Stimulated activated CD8-positive, alpha-beta memory T cell treated with anti-CD3 and anti-CD28 coated beads, Interleukin-4, amount 100 ng/mL, for 48 hours (primary cell): ENCODE results near the gene MERTK.
"Not testable (repeated sequence)": the region's sequence is repeated elsewhere in the genome, so short reads cannot be mapped to it uniquely, and the experiment has no call there.

Experiments
- DNase-seq: peaks from one replicate; pipeline ENCODE4 v3.0.0-alpha.2; 2020

MERTK gene

DNA sequence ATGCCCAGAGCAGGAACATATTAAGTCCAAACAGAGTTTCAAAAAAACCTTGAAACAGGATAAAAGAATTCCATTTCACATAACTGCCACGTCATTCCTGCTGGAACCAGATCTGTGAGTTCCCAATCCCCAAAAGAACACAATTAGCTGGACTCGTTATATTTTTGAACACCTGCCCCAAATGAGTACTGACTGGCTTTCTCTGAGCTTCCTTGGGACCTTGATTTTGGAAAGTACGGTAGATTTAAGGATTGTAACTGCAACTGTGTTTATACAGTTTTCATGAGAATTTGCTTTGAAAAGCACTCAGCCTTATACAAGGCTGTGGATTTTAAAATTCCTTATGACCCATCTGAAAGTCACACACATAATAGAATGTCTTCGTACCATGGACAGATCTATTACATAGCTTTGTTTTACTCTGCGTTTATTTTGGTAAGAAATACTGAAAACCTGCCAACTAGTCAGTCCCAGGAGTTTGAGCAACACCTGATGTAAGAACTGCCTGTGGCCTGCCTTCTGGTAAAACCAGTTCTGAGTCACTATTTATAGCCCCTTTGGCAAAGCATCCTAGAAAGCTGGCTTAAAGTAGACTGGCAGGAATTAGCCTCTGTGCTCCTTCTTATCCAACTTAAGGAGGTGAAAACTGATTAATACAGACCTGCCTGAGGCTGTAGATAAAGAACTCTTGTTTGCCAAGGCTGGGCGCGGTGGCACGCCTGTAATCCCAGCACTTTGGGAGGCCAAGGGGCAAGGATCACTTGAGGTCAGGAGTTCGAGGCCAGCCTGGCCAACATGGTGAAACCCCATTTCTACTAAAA lies 48.1 kb downstream of the MERTK start:
- DNase-seq = no peak

DNA sequence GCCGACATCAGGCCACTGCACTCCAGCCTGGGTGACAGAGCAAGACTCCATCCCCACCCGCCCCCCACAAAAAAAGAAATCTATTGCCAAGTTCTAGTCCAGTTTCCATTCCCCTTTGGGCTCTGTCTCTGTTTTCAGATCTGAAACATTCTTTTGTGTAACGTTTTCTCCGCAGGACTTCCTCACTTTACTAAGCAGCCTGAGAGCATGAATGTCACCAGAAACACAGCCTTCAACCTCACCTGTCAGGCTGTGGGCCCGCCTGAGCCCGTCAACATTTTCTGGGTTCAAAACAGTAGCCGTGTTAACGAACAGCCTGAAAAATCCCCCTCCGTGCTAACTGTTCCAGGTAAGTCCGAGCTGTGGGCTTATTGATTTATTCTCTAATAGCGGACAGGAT lies 48.8 kb downstream of the MERTK start:
- no peak for DNase-seq

DNA sequence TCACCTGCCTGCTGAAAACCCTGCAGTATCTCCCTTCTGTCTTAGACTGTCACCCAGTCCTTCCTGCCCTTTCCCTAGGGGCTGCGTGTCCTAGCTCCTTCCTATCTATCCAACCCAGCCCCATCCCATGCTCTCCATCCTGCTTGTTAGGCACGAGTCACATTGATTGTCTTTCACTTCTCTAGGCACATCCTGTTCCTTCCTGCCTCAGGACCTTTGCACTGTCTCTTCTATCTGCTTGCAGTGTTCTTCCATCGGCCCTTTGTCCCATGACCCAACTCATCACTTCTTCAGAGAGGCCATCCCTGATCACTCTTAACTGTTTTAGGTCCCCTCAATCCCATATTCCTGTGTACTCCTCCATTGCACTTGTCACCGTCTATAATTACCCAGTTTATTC lies 50.4 kb downstream of the MERTK start:
- no peak for DNase-seq

DNA sequence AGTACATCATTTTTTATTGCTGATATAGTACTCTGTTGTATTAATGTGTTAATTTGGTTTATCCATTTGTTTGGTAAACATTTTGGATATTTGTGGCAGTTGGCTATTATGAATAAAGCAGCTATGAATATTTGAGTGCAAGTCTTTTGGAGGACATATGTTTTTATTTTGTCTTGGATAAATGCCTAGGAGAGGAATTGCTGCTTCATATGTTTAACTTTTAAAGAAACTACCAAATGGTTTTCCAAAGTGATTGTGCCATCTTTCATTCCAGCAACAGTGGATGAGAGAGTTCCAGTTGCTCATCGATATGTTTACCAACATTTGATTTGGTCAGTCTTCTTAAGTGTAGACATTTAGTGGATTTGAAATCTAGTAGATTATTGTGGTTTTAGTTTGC lies 51.8 kb downstream of the MERTK start:
- no peak for DNase-seq

DNA sequence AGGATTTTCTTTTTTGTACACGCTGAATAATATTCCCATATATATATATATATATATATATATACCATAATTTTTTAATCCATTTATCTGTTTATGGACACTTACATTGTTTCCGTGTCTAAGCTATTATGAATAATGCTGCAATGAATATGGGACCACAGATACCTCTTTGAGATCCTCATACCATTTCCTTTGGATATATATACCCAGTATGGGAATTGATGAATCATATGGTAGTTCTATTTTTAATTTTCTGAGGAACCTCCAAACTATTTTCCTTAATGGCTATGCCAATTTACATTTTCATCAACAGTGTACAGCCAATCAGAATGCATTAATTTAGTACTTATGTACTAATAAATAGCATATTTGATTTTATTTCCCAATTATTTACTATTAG lies 53.1 kb downstream of the MERTK start:
- no peak for DNase-seq

DNA sequence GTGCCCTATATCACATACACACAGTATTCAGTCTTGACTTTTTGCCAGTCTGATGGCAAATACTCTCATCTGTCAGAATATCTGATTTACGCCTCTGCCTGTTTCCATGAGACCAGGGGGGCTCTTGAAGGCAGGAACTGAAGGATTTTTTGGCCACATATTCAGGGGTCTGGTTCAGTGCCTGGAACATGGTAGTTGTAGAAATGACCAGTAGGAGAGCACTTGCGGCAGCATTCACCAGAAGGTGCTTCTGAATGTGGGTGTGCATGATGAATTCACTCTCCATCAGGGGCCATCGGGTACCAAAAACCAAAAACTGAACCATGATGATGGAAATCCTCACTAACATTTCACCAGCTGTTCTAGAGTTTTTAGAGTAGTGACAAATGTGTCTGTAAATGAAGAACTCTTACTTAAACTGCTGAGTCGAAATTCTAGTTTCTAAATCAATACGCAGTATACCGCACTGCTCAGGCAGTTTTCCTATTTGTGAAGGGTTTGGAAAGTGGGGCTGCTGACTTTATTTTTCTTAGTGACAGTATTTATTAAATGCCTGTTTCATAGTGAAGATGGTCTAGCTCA lies 54.6 kb downstream of the MERTK start:
- no peak for DNase-seq

DNA sequence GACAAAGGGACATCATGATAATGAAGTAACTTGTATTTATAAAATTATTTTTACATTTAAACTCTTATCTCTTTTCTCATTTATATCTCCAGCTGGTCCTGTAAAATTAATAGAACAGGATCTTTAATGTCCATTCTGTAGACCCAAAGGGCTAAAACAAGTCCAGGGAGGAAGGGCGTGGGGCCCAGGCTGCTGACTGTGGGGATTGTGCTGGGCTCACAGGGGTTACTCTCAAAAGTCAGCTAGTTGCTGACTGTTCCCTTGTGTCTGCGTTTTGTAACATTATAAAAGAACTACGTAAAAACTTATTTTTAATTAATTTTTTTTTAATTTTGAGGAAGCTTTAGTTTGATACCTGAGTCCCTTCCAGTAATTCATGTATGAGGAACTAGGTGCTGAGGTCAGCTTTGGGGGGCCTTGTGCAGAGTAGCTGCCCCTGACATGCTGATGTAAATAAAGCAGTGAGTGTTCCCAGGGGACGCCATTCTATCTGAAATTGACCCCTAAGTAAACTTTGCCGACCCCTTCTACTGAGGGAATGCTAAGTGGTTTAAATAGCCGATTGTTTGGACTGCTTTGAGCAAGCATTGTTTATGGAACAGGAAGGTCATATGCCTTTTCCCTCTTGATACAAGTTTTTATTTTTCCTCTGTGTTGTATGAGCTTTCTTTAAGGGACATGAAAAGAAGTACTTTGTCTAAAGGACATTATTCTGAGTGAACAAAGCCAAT lies 56.4 kb downstream of the MERTK start:
- DNase-seq = no peak

DNA sequence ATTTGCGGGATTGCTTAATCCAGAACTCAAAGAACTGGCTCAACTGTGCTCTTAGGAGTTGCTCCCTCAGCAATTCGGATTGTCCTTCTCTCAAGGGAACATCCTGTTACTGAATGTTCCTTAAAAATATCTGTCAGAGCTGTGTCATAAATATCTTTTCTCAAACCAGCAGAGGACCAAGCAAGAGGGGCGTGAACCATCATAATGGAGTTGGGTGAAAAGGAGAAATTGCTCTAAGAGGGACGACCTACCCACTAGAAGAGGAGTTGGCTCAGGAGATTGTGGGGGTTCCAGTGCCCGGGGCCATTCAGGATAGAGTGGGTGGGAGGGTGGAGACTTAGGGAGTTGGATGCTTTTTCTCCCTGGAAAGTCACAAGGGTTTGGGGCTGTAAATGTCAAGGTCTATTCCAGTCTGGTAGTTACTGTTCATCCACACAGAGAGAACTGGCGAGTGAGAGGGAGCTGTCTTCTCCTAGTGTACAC lies 59.5 kb downstream of the MERTK start:
- DNase-seq = no peak

DNA sequence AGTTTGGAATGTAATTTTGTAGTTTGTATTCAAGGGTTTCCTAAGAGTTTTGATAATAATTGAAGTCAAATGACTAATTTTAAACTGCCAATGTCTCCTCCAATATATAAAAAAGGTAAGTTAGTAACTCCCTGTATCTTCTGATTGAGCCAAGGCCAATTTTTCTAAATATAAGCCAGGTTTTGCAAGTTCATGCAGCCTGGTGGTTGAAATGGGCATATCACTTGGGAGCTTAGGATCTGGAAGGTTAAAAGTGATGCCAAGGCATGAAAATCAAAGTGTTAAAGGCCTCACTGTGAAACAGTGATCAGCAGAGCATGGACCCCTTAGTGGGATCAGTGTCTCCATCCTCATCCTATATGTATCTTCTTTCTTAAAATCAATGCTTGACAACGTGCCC lies 60.5 kb downstream of the MERTK start:
- no peak for DNase-seq

DNA sequence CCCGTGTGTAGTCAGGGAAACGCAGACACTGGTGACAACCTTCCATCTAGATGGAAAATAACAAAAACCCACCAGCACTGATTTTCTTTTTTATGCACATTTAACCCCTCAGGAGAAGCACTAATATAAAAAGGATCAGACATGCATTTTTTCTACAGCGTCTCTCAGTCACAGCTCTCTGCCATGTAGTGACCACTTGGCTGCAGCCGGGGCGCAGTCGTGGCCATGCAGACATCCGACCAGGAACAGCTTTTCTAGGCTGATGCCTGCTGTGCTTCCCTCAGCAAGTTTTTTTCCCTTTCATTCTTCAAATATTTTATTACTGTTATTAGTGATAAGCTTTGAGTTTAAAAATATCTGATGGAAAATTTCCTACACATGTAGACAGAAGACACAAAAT lies 63.3 kb downstream of the MERTK start:
- DNase-seq = no peak

DNA sequence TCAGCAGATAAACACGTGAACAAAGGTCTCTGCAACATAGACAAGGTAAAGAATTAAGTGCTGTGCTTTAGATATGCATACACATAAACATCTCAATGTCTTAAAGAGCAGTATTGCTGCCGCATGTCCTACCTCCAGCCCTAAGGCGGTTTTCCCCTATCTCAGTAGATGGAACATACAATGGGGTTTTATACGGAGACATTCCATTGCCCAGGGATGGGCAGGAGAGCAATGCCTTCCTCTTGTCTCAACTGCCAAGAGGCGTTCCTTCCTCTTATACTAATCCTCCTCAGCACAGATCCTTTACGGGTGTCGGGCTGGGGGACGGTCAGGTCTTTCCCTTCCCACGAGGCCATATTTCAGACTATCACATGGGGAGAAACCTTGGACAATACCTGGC lies 64.7 kb downstream of the MERTK start:
- DNase-seq = not testable (repeated sequence)

DNA sequence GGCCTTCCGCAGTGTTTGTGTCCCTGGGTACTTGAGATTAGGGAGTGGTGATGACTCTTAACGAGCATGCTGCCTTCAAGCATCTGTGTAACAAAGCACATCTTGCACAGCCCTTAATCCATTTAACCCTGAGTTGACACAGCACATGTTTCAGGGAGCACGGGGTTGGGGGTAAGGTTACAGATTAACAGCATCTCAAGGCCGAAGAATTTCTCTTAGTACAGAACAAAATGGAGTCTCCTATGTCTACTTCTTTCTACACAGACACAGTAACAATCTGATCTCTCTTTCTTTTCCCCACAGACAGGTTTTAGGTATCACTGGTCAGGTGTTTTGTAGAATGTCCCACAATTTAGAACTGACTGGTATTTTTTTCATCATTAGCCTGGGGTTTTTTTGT lies 65.1 kb downstream of the MERTK start:
- not testable (repeated sequence) for DNase-seq

DNA sequence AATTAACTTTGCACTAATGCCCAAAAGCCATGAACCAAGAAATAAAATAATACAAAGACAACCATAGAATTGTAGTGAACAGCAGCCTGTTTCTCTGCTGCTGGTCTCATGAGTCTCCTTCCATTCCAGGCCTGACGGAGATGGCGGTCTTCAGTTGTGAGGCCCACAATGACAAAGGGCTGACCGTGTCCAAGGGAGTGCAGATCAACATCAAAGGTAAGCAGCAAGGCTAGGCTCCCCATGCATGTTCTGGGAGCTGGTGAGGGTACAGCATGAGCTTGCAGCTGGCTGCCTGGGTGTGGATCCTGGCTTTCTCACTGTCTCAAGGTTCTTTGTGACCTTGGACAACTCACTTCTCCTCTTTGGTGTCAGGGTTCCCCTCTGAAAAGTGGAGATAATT lies 66.7 kb downstream of the MERTK start:
- no peak for DNase-seq

DNA sequence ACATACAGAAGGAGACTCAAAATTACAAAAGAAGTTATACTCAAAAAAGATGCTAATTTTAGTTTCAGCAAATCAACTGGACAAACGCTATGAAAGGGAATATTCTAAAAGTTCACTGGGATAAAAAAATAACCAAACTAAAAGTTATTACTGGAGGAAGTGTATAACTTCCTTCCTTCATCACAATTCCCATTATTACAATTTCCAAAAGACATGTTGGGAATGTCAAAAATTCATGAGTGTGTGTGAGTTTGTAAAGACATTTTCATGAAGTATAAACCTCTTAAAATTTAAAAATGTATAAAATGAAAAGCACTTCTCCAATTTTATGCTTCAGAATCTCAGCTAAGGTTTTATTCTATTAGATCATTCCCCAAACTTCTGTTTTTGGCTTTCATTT lies 67.8 kb downstream of the MERTK start:
- DNase-seq = no peak

DNA sequence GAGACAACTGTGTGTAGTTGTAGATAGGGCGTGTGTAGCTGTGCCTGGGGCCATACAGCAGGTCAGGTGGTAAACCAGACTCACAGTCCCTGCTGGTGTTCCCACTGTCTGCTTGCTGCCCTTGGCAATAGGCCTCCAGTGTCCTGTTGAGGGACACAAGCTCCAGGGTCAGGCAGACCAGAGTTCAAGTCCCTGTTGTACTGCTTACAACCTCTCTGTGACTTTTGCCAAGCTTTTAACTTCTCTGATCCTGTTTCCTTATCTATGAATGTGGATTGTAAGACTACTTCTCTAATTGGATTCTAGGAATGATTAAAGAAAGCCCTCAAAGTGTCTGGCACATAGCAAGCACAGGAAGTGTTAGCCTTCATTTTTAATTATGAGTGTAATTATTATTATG lies 68.6 kb downstream of the MERTK start:
- DNase-seq = no peak

DNA sequence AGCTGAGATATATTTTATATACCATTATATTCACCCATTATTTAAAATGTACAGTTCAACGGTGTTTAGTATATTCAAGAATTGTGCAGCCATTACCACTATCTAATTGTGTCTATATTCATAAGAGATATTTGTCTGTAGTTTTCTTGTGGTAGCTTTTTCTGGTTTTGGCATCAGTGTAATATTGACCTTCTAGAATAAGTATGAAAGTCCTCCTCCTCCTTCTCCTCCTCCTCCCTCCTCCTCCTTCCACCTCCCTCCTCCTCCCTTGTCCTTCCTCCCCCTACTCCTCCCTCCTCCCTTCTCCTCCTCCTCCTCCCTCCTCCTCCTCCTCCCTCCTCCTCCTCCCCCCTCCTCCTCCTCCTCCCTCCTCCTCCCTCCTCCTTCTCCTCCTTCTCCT lies 72.0 kb downstream of the MERTK start:
- no peak for DNase-seq

DNA sequence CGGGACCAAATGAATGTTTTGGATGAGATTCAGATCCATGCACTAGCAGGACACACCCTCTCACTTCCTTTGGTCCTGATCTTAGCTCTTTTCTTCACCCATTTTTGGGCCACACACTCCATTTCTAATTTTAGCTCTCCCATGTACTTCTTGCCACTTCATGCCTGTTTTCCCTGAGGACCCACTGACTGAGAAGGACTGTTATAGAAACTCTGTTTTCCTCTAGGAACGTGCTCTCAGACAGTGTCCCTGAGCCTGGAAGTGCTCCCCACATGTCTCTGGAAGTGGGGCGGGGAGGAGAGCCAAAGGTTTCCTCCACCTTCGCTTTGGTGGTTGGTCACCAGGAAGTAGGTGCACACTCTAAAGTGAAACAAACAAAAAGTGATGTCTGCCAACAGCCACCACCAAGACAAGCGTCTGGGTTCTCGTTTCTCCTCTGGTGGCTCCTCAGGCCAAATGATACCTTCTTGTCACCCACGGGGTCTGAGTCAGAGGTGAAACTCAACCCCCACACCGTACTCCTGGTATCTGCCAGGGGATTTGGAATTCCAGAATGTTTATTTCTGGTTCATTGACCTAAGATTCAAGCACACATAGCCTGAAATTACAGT lies 74.7 kb downstream of the MERTK start:
- no peak for DNase-seq

DNA sequence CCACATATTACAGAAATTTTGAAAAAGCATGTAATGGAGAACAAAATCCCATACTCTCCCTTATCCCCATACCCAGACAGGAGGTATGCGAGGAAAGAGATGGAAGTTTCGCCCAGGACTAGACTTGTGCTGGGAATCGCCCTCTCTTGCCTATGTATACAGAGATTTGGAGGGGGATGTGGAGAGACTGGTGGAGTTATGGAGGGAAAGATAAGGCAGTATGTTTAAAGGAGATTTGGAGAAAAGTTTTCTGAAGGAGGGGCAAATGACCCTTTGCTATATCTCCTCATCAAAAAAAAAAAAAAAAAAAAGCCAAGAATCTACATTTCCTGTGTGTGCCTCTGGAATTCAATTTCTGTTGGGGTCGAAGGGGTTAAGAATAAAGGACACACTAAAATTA lies 75.3 kb downstream of the MERTK start:
- no peak for DNase-seq

DNA sequence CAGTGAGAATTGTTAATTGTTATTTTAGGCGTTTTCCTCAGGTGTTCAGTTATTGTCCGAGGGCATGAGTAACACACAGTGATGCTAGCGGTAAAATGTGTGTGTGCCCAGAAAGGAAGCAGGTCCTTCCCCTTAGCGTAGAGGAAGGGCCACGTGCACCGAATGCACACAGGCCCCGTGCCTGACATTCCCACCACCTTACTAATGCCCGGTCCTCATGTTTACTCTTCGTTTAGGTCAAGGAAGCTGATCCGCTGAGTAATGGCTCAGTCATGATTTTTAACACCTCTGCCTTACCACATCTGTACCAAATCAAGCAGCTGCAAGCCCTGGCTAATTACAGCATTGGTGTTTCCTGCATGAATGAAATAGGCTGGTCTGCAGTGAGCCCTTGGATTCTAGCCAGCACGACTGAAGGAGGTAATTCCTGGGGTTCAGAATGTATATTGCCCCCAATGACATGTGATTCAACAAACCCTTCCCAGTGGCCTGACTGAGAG lies 76.7 kb downstream of the MERTK start:
- DNase-seq = no peak

DNA sequence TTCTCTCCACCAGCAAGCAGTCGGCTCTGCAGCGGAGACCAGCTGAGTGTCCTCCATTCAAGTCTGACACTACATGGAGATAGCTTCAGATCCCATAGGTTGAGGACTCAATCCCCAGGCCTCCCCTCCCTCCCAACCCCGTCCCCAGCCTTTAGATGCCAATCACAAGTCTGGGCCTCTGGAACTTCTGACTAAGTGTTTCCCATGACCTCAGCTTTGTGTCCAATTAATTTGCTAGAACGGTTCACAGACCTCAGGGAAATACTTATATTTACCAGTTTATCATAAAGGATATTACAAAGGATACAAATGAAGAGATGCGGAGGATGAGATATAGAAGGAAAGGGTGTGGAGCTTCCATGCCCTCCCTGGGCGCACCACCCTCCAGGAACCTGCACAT lies 77.4 kb downstream of the MERTK start:
- DNase-seq = no peak

DNA sequence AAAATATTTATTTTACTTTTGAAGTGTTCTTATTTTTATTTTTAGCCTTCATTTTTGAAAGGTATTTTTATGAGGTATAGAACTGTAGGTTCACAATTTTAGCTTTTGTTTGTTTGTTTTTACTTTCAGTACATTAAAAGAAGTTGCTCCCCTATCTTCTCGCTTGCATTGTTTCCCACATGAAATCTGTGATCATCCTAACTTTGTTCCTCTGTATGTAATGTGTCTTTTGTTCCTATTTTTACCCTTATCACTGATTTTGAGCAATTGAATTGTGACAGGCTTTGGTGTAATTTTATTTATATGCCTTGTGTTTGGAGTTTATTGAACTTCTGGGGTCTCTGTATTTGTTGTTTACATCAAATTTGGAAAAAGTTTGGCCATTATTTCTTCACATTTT lies 78.8 kb downstream of the MERTK start:
- DNase-seq = no peak

DNA sequence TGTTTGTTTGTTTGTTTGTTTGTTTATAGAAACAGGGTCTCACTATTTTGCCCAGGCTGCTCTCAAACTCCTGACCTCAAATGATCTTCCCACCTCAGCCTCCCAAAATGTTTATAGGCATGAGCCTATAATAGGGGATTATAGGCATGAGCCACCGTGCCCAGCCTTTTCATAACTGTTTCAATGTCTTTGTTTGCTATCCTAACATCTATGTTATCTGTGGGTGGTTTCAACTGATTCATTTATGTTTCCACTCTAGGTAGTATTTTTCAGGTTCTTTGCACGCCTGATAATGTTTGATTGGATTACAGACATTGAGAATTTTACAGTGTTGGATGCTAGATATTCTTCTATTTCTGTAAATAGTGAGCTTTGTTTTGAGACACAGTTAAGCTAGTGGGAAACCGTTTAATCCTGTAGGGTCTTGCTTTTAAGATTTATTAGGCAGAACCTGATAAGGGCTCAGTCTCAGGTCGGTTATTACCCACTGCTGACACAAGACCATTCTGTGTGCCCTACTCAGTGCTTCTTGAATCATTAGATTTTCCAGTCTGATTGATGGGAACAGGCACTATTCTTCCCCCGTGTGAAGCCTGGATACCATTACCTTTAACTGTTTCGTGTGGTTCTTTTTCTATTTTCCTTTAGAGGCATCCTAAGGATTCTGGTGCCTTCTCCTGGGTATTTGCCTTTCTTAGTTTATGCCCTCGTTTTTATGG lies 80.2 kb downstream of the MERTK start:
- DNase-seq = no peak

DNA sequence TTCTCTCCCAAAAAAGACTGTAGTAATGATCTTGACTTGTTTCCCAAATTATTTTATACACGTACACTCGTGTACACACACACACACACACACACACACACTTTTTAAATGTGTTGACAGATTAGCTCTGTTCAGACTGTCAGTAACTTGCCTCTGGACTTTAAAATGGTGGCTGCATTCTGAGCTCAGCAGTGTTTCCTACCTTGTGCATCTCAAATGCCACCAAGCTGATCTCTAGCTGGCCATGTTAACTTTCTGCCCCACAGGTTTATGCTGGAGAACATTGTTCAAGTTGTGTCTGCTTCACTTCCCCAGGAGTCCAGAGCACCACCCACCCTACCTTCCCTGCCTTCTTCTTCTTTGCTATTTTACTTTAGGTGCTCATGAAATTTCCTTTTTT lies 83.3 kb downstream of the MERTK start:
- DNase-seq = no peak
